Measurements from ENCODE around the gene PITX1. TPM values are rescaled to one million over a fixed set of nuclear protein-coding genes. Genes with fewer than 3 reads are reported as not detected.

The PITX1 gene
- total and polyA plus RNA-seq, 2 of the 13 experiments (the other 11 are each of a cell fraction or from before 2014, with no cell fraction given), result 11.7 to 20.2 TPM

DNA sequence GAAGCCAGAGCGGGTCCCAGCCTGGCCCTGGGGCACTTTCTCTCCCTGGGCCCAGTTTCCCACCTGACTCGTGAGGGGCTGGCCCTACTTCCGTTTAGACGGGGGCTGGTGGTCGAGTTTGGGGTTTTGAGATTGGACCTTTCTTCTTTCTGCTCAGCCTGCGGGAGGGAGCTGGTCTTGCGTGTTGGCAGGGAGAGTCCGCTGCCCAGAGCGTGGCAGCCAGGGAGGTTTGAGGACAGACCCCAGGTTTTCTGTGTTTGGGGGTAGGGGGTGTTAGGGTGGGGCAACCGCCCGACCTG, 6.0 kb upstream of the PITX1 start:
- Histone ChIP-seq H3K36me3 (replicated peaks in 1 of 2; ENCODE audit: control insufficient read depth in 1 of 2, insufficient read depth in 2 of 2, low read length in 2 of 2) (no peaks in the 10 kb centered on the region), H3K27ac (ENCODE audit: extremely low read length, insufficient read depth, low read length) (no peak overlapping the region), H3K27me3 (ENCODE audit: control insufficient read depth in 1 of 2, insufficient read depth in 2 of 2, low read length in 2 of 2) (no peaks in the 10 kb centered on the region), H3K79me2 (ENCODE audit: insufficient read depth, low read length) (no peaks in the 10 kb centered on the region), H3K4me2 (ENCODE audit: low read depth, low read length) (no peak overlapping the region), H3K4me3 (replicated peaks in 1 of 3; ENCODE audit: insufficient read depth in 1 of 3, low read depth in 2 of 3, low read length in 3 of 3) (no peak overlapping the region), H4K20me1 (ENCODE audit: insufficient read depth, low read length) (no peaks in the 10 kb centered on the region), H3K4me1 (ENCODE audit: insufficient read depth, low read length) (peaks cover 6% of the 10 kb centered on the region), H3K9ac (ENCODE audit: insufficient read depth, low read depth, low read length) (no peak overlapping the region), H2AFZ (ENCODE audit: low read length) (no peak overlapping the region), H3K9me3 (ENCODE audit: low read length) (no peaks in the 10 kb centered on the region)
- BruUV-seq (replicated peaks), result no TSS peak
- FAIRE-seq, result no peak
- intact Hi-C loops (cut with micrococcal nuclease; ENCODE audit: unreplicated experiment), result no loop called here
- ATAC-seq, result no peak
- ChIA-PET CTCF (ENCODE audit: low intra/inter-chr PET ratio, low total read pairs) (no interaction called here), POLR2A (no interaction called here)
- TF ChIP-seq, protein P1, sequence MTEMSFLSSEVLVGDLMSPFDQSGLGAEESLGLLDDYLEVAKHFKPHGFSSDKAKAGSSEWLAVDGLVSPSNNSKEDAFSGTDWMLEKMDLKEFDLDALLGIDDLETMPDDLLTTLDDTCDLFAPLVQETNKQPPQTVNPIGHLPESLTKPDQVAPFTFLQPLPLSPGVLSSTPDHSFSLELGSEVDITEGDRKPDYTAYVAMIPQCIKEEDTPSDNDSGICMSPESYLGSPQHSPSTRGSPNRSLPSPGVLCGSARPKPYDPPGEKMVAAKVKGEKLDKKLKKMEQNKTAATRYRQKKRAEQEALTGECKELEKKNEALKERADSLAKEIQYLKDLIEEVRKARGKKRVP (CRISPR knock-in tag; IDR thresholded peaks at IDR 0.05), result no peak
- TF ChIP-seq, protein P2, sequence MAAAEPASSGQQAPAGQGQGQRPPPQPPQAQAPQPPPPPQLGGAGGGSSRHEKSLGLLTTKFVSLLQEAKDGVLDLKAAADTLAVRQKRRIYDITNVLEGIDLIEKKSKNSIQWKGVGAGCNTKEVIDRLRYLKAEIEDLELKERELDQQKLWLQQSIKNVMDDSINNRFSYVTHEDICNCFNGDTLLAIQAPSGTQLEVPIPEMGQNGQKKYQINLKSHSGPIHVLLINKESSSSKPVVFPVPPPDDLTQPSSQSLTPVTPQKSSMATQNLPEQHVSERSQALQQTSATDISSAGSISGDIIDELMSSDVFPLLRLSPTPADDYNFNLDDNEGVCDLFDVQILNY (CRISPR knock-in tag; conservative IDR thresholded peaks at IDR 0.05), result no peak
- TF ChIP-seq POLR2A (IDR thresholded peaks at IDR 0.05; ENCODE audit: insufficient read depth in 1 of 2, low read depth in 2 of 2, low read length in 2 of 2) (no peak), ZNF841 (CRISPR knock-in tag; IDR thresholded peaks at IDR 0.05; ENCODE audit: borderline replicate concordance) (no peak), DNMT1 (CRISPR knock-in tag; IDR thresholded peaks at IDR 0.05) (no peak), ELF4 (CRISPR knock-in tag; IDR thresholded peaks at IDR 0.05; ENCODE audit: borderline replicate concordance) (no peak), POGZ (CRISPR knock-in tag; IDR thresholded peaks at IDR 0.05) (no peak), ZNF747 (CRISPR knock-in tag; IDR thresholded peaks at IDR 0.05; ENCODE audit: borderline replicate concordance) (no peak), POLR2AphosphoS5 (IDR thresholded peaks at IDR 0.05; ENCODE audit: low read depth, low read length) (no peak), HOXA3 (CRISPR knock-in tag; IDR thresholded peaks at IDR 0.05) (no peak), ZNF672 (CRISPR knock-in tag; IDR thresholded peaks at IDR 0.05) (no peak), ZNF121 (CRISPR knock-in tag; IDR thresholded peaks at IDR 0.05) (no peak)
- TF ChIP-seq, protein P3, sequence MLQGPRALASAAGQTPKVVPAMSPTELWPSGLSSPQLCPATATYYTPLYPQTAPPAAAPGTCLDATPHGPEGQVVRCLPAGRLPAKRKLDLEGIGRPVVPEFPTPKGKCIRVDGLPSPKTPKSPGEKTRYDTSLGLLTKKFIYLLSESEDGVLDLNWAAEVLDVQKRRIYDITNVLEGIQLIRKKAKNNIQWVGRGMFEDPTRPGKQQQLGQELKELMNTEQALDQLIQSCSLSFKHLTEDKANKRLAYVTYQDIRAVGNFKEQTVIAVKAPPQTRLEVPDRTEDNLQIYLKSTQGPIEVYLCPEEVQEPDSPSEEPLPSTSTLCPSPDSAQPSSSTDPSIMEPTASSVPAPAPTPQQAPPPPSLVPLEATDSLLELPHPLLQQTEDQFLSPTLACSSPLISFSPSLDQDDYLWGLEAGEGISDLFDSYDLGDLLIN (CRISPR knock-in tag; IDR thresholded peaks at IDR 0.05; ENCODE audit: borderline replicate concordance), result no peak
- TF ChIP-seq, protein P4, sequence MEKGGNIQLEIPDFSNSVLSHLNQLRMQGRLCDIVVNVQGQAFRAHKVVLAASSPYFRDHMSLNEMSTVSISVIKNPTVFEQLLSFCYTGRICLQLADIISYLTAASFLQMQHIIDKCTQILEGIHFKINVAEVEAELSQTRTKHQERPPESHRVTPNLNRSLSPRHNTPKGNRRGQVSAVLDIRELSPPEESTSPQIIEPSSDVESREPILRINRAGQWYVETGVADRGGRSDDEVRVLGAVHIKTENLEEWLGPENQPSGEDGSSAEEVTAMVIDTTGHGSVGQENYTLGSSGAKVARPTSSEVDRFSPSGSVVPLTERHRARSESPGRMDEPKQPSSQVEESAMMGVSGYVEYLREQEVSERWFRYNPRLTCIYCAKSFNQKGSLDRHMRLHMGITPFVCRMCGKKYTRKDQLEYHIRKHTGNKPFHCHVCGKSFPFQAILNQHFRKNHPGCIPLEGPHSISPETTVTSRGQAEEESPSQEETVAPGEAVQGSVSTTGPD (CRISPR knock-in tag; IDR thresholded peaks at IDR 0.05), result no peak
- TF ChIP-seq, protein P5, sequence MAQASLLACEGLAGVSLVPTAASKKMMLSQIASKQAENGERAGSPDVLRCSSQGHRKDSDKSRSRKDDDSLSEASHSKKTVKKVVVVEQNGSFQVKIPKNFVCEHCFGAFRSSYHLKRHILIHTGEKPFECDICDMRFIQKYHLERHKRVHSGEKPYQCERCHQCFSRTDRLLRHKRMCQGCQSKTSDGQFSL (CRISPR knock-in tag; IDR thresholded peaks at IDR 0.05), result no peak
- TF ChIP-seq, protein P6, sequence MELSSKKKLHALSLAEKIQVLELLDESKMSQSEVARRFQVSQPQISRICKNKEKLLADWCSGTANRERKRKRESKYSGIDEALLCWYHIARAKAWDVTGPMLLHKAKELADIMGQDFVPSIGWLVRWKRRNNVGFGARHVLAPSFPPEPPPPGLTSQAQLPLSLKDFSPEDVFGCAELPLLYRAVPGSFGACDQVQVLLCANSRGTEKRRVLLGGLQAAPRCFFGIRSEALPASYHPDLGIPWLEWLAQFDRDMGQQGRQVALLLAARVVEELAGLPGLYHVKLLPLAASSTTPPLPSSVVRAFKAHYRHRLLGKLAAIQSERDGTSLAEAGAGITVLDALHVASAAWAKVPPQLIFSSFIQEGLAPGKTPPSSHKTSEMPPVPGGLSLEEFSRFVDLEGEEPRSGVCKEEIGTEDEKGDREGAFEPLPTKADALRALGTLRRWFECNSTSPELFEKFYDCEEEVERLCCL (CRISPR knock-in tag; IDR thresholded peaks at IDR 0.05; ENCODE audit: borderline replicate concordance), result no peak
- in situ Hi-C loops (cut with HindIII; ENCODE audit: extremely low pct_ligation_motif_present, low pct_unique_long_range_greater_than_20kb), result no loop called here
- no peak for DNase-seq (ENCODE audit: low spot score)
- WGBS (ENCODE audit: low lambda C conversion rate), result 70% methylated on average over 5 of the region's 11 CpGs
